Breast epithelium (tissue), 3 donors: ENCODE results near the gene CCSER1.

ENCODE experiments used
- CTCF ChIP-seq, 3 donors: fragments of 450-650 bp; IDR thresholded peaks; one replicate each; pipeline ENCODE4 v1.5.1; 2016 to 2017; ENCODE audit warnings: antibody characterized with exemption in 3 of 3, mild to moderate bottlenecking in 3 of 3, moderate library complexity in 3 of 3
- POLR2AphosphoS5 ChIP-seq, 3 donors: sonication (generic); formaldehyde crosslinking; IDR thresholded peaks; one replicate each; pipeline ENCODE4 v1.6.1; 2017; ENCODE audit warnings: antibody characterized with exemption in 3 of 3

GRCh38 chr4:91366554-91366953, 1239.4 kb downstream of the CCSER1 start:
- no peak for TF ChIP-seq CTCF (IDR thresholded peaks at IDR 0.05)
- TF ChIP-seq POLR2AphosphoS5 (IDR thresholded peaks at IDR 0.05) = no peak
